ENCODE results near the gene POLL.

GRCh38 chr10:101629837-101630632 is 42.0 kb upstream of the POLL start:
- TF ChIP-seq CTCF (conservative IDR thresholded peaks at IDR 0.05; ENCODE audit: low read depth, low read length) (no peak), EZH2 (IDR thresholded peaks at IDR 0.05; ENCODE audit: borderline replicate concordance, low read depth, low read length, poor library complexity, severe bottlenecking) (no peak)
